SK-N-SH treated with all-trans-retinoic acid at 6 μM for 48 hours (cell line): ENCODE data around the gene HMX1.

Experiments used
- ESRRG ChIP-seq: fragments of 250-450 bp; sonication (Bioruptor Pico); IDR thresholded peaks from 2 replicates; pipeline ENCODE4 v1.6.1; 2021; ENCODE audit warnings: mild to moderate bottlenecking
- RARB ChIP-seq: fragments of 250-450 bp; sonication (Bioruptor Pico); IDR thresholded peaks from 2 replicates; pipeline ENCODE4 v1.8.0; 2021; ENCODE audit warnings: mild to moderate bottlenecking, moderate library complexity

GRCh38 chr4:8819473-8820177 is 52.0 kb downstream of the HMX1 start:
- no peak for TF ChIP-seq RARB (CRISPR knock-in tag)
- TF ChIP-seq ESRRG (CRISPR knock-in tag): no peak
